GM21529 (cell line): Measurements from ENCODE around the gene PCDHGC4.

Source experiments
- ATAC-seq: cut with Tn5 transposase; IDR thresholded peaks from one replicate; pipeline ENCODE4 v1.9.1; 2021; ENCODE audit not compliant: unreplicated experiment

PCDHGC4 gene

DNA sequence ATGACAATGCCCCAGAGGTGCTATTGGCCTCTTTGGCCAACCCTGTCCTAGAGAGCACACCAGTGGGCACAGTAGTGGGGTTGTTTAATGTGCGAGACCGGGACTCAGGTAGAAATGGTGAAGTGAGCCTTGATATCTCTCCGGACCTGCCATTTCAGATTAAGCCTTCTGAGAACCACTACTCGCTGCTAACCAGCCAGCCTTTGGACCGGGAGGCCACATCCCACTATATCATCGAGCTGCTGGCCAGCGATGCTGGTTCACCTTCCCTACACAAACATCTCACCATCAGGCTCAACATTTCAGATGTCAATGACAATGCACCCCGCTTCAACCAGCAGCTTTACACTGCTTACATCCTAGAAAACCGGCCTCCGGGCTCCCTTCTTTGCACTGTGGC lies 5.4 kb downstream of the PCDHGC4 start:
- no peak for ATAC-seq

DNA sequence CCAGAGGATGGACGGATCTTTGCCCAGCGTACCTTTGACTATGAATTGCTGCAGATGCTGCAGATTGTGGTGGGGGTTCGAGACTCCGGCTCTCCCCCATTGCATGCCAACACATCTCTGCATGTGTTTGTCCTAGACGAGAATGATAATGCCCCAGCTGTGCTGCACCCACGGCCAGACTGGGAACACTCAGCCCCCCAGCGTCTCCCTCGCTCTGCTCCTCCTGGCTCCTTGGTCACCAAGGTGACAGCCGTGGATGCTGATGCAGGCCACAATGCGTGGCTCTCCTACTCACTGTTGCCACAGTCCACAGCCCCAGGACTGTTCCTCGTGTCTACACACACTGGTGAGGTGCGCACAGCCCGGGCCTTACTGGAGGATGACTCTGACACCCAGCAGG lies 5.9 kb downstream of the PCDHGC4 start:
- ATAC-seq = no peak

DNA sequence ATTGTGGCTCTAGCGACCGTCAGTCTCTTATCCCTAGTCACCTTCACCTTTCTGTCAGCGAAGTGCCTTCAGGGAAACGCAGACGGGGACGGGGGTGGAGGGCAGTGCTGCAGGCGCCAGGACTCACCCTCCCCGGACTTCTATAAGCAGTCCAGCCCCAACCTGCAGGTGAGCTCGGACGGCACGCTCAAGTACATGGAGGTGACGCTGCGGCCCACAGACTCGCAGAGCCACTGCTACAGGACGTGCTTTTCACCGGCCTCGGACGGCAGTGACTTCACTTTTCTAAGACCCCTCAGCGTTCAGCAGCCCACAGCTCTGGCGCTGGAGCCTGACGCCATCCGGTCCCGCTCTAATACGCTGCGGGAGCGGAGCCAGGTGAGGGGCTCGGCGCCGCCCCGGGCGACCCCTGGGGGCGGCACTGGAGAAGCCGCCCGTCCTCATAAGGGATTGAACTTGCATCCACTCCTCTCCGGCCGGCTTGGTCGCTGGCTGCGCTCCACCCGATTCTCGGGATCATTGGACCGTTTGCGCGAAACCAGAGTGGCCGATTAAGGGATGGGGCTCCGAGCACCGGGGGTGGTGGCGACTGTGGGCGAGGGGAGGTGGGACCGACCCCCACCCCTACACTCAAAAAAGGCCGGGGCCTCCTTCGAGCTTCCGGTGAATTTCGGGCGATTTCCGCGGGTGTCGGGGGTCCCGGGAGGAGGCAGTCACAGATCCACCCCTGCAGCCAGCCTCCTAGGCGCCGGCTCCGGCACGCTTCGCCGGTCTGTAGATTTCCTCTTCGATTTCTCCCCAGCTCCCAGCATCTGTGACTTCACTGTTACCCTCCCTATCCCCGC lies 6.7 kb downstream of the PCDHGC4 start:
- ATAC-seq = no peak

- ATAC-seq = no peak
Observed at GRCh38 chr5:141492168-141492885, 7.5 kb downstream of the PCDHGC4 start.

- no peak for ATAC-seq
Observed at GRCh38 chr5:141493500-141494422, 8.9 kb downstream of the PCDHGC4 start.

DNA sequence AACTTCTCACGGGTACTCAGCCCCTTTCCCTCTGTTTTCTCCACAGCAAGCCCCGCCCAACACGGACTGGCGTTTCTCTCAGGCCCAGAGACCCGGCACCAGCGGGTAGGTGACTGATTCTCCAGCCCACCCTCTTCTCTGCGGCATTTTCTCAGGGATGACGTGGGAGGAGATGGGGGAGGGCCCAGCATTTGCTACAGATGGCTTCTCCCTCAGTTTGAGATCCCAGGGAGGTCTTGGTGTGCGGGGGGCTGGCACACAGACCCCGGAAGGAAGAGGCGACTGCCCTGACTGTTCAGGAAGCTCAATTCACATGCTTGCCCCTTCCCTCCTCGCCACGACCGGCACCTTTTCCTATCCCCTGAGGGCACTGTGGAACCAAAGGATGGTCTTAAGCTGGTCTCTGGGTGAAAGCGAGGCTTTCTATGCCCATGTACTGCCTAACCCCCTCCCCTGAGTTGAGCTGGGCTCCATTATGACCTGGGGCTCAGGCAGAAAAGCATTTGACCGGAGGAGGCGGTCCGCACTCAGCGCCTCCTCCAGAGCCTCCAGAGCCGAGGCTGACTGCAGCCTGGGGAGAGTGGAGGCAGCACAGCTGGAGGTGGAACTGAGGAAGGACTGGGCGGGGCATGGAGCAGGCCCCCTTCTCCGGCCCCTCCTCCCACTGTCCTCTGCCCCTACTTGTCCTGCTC lies 10.1 kb downstream of the PCDHGC4 start:
- ATAC-seq = no peak

GRCh38 chr5:141495453-141495811 lies 10.6 kb downstream of the PCDHGC4 start:
- no peak for ATAC-seq

GRCh38 chr5:141496038-141496437 lies 11.2 kb downstream of the PCDHGC4 start:
- no peak for ATAC-seq

DNA sequence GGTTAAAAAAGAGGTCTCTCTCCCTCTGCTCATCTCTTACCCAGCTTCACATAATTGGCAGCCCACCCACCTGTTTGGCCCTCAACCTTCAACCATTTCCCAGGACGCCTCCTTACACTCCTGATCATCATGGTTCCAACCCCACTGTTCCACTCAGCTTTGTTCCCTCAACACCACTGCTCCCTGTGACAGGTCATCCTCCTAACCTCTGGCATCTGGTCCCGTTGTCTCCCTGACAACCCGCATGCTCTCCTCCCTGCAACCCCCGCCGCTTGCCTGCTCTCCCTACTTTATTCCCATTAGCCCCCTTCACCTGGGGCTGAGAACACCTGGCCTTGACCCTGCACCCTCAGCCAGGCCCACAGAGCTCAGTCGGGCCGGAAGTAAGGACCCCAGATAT lies 16.9 kb downstream of the PCDHGC4 start:
- no peak for ATAC-seq

GRCh38 chr5:141503681-141504080 lies 18.9 kb downstream of the PCDHGC4 start:
- no peak for ATAC-seq

GRCh38 chr5:141504216-141504615 lies 19.4 kb downstream of the PCDHGC4 start:
- ATAC-seq = no peak

DNA sequence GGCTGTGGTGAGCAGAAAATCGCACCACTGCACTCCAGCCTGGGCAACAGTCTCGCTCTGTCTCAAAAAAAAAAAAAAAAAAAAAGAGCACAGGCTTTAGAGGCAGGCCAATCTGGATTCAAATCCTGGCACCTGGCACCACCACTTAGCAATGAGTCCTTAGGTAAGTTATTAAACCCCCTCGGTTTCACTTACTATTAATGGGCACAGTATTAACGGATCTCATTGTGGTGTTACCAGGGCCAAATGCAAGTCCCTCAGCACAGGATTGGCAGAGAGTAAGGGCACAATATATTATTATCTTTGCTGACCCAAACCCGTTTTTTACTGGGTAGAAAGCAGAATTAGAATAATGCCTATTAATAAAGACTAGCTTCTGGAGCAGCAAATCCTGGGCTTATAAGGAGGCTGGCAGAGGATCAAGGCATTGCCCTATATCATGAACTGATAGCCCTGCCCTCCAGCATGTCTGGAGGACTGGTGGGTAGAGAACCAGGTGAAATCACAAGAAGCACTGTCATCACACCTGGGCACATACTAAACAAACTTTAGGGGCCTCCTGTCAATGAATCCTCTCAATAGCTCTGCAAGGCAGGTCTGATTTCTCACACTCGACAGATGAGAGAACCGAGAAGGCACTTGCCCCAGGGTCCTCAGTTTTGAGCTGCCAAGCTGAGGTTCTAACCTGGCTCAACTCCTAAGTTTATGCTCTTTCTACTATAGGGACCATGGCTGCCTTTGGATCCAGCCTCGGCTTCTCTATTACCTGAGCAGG lies 21.7 kb downstream of the PCDHGC4 start:
- ATAC-seq = no peak

- peak; percentile 37 for ATAC-seq
Observed at GRCh38 chr5:141507387-141508091, 22.7 kb downstream of the PCDHGC4 start.

DNA sequence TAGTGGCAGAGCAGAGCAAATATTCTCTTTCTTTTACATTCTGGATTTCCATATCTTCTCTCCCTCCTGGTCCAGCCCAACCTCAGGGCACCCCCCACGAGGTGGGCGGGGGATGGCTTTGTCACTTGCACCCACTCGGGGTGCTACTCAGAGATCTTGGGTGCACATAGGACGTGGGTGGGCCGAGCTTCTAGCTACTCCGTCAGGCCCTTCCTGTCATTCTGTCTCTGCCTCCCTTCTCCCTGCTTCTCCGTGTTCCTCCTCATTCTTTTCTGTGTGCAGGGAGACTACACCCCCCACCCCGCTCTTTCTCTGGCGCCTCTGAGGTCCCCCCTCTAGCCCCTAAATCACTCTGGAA lies 23.6 kb downstream of the PCDHGC4 start:
- ATAC-seq = no peak

- no peak for ATAC-seq
Observed at GRCh38 chr5:141508798-141509611, 24.2 kb downstream of the PCDHGC4 start.

DNA sequence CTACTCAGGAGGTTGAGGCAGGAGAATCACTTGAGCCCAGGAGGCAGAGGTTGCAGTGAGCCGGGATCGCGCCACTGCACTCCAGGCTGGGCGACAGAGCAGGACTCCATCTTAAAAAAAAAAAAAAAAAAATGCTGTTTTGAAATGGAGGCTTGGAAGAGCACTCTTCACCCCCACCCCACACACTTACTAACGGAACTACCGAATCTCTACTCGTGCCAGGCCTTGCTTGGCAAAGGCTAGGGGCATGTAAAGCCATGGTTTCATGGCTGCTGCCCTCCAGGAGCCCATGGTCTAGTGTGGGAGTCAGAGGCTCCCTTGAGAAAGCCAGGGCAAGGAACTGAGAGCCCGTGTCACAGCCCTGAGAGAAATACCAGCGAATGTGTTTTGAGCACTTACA lies 25.3 kb downstream of the PCDHGC4 start:
- no peak for ATAC-seq

GRCh38 chr5:141510850-141511601 lies 26.2 kb downstream of the PCDHGC4 start:
- ATAC-seq = peak; percentile 25

GRCh38 chr5:141511771-141512325 lies 27.0 kb downstream of the PCDHGC4 start:
- ATAC-seq = no peak
